Panc1 (cell line): Measurements from ENCODE around the gene ARHGAP32. TPM values are rescaled to one million over a fixed set of nuclear protein-coding genes. Genes with fewer than 3 reads are reported as not detected.

ENCODE experiments used
- ATAC-seq: fragments of 200-7000 bp; cut with Tn5 transposase; 2 replicates; pipeline ENCODE4 v1.9.1; 2020; ENCODE audit warnings: mild to moderate bottlenecking, moderate library complexity
- BruUV-seq: library from RNA; stranded (reverse); fragments of 400-500 nt; replicated peaks from 2 replicates; lab custom pipeline; 2021; lab: Mats Ljungman, UMichigan
- CTCF ChIA-PET: fragments of 300-600 bp; sonication (Branson Sonifier 250); formaldehyde crosslinking; loops from one replicate; lab custom pipeline; 2022; ENCODE audit warnings: antibody characterized with exemption; lab: Charles Lee
- POLR2A ChIA-PET: fragments of 300-600 bp; sonication (Branson Sonifier 250); formaldehyde crosslinking; loops from one replicate; lab custom pipeline; 2022; ENCODE audit warnings: antibody characterized with exemption; lab: Charles Lee
- DNase-seq: peaks from one replicate; pipeline ENCODE4 v3.0.0-alpha.2; 2010; ENCODE audit warnings: low read depth, low spot score
- H3K27ac ChIP-seq: 2 replicates; pipeline ENCODE4 v1.5.1; 2011; ENCODE audit warnings: mild to moderate bottlenecking, low read length, inconsistent platforms
- H3K27me3 ChIP-seq: fragments of 200-500 bp; sonication (Bioruptor generic); 2 replicates; pipeline ENCODE4 v1.6.0; 2014; ENCODE audit warnings: low read length, inconsistent platforms; ENCODE audit not compliant: control insufficient read depth, insufficient read depth
- H3K36me3 ChIP-seq: fragments of 200-500 bp; sonication (Bioruptor generic); 2 replicates; pipeline ENCODE4 v1.5.1; 2014; ENCODE audit warnings: inconsistent platforms, mild to moderate bottlenecking, low read length, moderate library complexity; ENCODE audit not compliant: control insufficient read depth, insufficient read depth
- H3K4me1 ChIP-seq: 2 replicates; pipeline ENCODE4 v1.5.1; 2011; ENCODE audit warnings: inconsistent platforms, mild to moderate bottlenecking, low read length, moderate library complexity; ENCODE audit not compliant: control insufficient read depth, insufficient read depth
- H3K4me3 ChIP-seq, 2 experiments: 2 replicates each; pipeline ENCODE4 v1.5.1; 2011 to 2012; ENCODE audit warnings: low read depth in 2 of 2, low read length in 2 of 2, mild to moderate bottlenecking in 2 of 2, inconsistent platforms in 1 of 2, moderate library complexity in 1 of 2
- H3K9me3 ChIP-seq: fragments of 200-500 bp; sonication (Bioruptor generic); 2 replicates; pipeline ENCODE4 v1.5.1; 2014; ENCODE audit warnings: low read depth, mild to moderate bottlenecking, inconsistent platforms, low read length, moderate library complexity; ENCODE audit not compliant: control insufficient read depth, insufficient read depth
- POLR2AphosphoS5 ChIP-seq: IDR thresholded peaks from 2 replicates; pipeline ENCODE4 v1.6.1; 2012; ENCODE audit warnings: mild to moderate bottlenecking, low read depth, low read length, moderate library complexity
- SIN3A ChIP-seq: IDR thresholded peaks from 2 replicates; pipeline ENCODE4 v1.6.1; 2012; ENCODE audit warnings: low read depth, mild to moderate bottlenecking, low read length, moderate library complexity, borderline replicate concordance; ENCODE audit not compliant: insufficient read depth
- TCF7L2 ChIP-seq: IDR thresholded peaks from 2 replicates; pipeline ENCODE4 v1.6.1; 2011; ENCODE audit warnings: mild to moderate bottlenecking, low read depth, low read length, inconsistent platforms
- in situ Hi-C: cut with HindIII; loops from 2 replicates; pipeline ENCODE4 v1.10.0; 2016; ENCODE audit warnings: low sequenced_read_pairs, low pct_unique_long_range_greater_than_20kb
- intact Hi-C: fragments of 100-400 bp; cut with micrococcal nuclease; formaldehyde crosslinking; loops from one replicate; pipeline ENCODE4 v1.10.0; 2022; ENCODE audit not compliant: unreplicated experiment
- total RNA-seq: library from RNA; stranded (reverse); gene quantifications from one replicate; pipeline ENCODE4 v1.2.1, GENCODE V29; 2021; ENCODE audit not compliant: unreplicated experiment
- TF ChIP-seq, protein P1 (sequence below): fragments of 450-650 bp; IDR thresholded peaks from 2 replicates; pipeline ENCODE4 v1.5.1; 2017; ENCODE audit warnings: mild to moderate bottlenecking
- TF ChIP-seq, protein P2 (sequence below), 2 experiments: IDR thresholded peaks; 2 replicates each; pipeline ENCODE4 v1.6.1; 2011 to 2012; ENCODE audit warnings: low read depth in 2 of 2, control low read depth in 1 of 2, low read length in 1 of 2, mild to moderate bottlenecking in 1 of 2, moderate library complexity in 1 of 2; ENCODE audit not compliant: insufficient read depth in 1 of 2

ARHGAP32 gene
- total RNA-seq, 1 experiment from 2014 or later, result 44.6 TPM

DNA sequence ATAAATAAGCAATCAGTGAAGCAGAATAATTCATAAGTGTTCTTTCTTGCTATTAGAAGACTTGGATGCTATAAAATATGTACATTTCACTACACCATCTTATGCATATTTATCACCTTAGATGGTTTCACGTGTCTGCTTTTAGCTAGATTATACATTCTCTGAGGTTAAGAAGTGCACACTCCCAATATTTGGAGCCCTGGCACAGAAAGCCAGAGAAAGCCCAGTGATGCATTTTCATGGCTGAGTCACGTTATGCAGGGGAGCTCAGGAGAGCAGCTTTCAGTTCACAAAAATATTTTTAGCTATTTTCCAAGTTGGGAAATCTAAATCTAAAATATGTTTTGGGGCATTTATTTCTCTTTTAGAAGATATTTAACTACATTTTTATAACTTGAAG, 244.4 kb downstream of the ARHGAP32 start:
- ChIA-PET CTCF (interaction anchor here (0.9 kb wide), 1 partner anchor 9 kb away, joined by 3 read pairs; no protein-coding TSS in a partner anchor), POLR2A (no interaction called here)

DNA sequence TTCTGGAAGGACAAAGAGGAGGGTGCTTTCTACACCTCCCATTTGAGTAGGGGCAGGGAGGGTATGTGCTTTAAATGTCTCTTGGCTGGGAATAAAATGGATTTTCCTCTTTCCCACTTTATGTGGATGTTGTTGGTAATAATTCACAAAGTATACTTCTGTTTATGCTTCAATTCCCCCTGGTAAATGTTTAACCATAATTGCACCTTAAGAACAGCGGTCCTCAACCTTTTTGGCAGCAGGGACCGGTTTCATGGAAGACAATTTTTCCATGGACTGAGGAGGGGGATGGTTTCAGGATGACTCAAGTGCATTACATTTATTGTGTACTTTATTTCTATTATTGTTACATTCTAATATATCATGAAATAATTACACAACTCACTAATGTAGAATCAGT, 245.5 kb downstream of the ARHGAP32 start:
- TF ChIP-seq, protein P1, sequence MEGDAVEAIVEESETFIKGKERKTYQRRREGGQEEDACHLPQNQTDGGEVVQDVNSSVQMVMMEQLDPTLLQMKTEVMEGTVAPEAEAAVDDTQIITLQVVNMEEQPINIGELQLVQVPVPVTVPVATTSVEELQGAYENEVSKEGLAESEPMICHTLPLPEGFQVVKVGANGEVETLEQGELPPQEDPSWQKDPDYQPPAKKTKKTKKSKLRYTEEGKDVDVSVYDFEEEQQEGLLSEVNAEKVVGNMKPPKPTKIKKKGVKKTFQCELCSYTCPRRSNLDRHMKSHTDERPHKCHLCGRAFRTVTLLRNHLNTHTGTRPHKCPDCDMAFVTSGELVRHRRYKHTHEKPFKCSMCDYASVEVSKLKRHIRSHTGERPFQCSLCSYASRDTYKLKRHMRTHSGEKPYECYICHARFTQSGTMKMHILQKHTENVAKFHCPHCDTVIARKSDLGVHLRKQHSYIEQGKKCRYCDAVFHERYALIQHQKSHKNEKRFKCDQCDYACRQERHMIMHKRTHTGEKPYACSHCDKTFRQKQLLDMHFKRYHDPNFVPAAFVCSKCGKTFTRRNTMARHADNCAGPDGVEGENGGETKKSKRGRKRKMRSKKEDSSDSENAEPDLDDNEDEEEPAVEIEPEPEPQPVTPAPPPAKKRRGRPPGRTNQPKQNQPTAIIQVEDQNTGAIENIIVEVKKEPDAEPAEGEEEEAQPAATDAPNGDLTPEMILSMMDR, result no peak
- TF ChIP-seq, protein P2, sequence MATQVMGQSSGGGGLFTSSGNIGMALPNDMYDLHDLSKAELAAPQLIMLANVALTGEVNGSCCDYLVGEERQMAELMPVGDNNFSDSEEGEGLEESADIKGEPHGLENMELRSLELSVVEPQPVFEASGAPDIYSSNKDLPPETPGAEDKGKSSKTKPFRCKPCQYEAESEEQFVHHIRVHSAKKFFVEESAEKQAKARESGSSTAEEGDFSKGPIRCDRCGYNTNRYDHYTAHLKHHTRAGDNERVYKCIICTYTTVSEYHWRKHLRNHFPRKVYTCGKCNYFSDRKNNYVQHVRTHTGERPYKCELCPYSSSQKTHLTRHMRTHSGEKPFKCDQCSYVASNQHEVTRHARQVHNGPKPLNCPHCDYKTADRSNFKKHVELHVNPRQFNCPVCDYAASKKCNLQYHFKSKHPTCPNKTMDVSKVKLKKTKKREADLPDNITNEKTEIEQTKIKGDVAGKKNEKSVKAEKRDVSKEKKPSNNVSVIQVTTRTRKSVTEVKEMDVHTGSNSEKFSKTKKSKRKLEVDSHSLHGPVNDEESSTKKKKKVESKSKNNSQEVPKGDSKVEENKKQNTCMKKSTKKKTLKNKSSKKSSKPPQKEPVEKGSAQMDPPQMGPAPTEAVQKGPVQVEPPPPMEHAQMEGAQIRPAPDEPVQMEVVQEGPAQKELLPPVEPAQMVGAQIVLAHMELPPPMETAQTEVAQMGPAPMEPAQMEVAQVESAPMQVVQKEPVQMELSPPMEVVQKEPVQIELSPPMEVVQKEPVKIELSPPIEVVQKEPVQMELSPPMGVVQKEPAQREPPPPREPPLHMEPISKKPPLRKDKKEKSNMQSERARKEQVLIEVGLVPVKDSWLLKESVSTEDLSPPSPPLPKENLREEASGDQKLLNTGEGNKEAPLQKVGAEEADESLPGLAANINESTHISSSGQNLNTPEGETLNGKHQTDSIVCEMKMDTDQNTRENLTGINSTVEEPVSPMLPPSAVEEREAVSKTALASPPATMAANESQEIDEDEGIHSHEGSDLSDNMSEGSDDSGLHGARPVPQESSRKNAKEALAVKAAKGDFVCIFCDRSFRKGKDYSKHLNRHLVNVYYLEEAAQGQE (IDR thresholded peaks at IDR 0.05; ENCODE audit: insufficient read depth in 1 of 2, low read depth in 2 of 2, low read length in 1 of 2), result no peak
- no peak for TF ChIP-seq TCF7L2
- TF ChIP-seq POLR2AphosphoS5, result no peak
- no peak for TF ChIP-seq SIN3A
- POLR2A ChIA-PET, result no interaction called here
- DNase-seq (no peak), ATAC-seq (no peak)
- CTCF ChIA-PET, result interaction anchor here (0.6 to 1.0 kb wide), 2 partner anchors 10 to 98 kb away, joined by 5 to 8 read pairs; no protein-coding TSS in a partner anchor
- Histone ChIP-seq H3K27me3 (no peaks in the 10 kb centered on the region), H3K4me3 (no peak overlapping the region), H3K27ac (no peak overlapping the region), H3K36me3 (no peaks in the 10 kb centered on the region), H3K4me1 (no peaks in the 10 kb centered on the region), H3K9me3 (no peaks in the 10 kb centered on the region)
- intact Hi-C loops, result no loop called here
- BruUV-seq, result no TSS peak
- in situ Hi-C loops, result no loop called here

More for the DNA sequence above, 244.4 kb downstream of the ARHGAP32 start:
- ATAC-seq (no peak), DNase-seq (no peak)
- in situ Hi-C loops, result no loop called here
- Histone ChIP-seq H3K9me3 (no peaks in the 10 kb centered on the region), H3K27me3 (no peaks in the 10 kb centered on the region), H3K4me3 (no peak overlapping the region), H3K4me1 (no peaks in the 10 kb centered on the region), H3K27ac (no peak overlapping the region), H3K36me3 (no peaks in the 10 kb centered on the region)
- intact Hi-C loops, result no loop called here
- no TSS peak for BruUV-seq
- TF ChIP-seq POLR2AphosphoS5, result no peak
- TF ChIP-seq, protein P2 (IDR thresholded peaks at IDR 0.05; ENCODE audit: insufficient read depth in 1 of 2, low read depth in 2 of 2, low read length in 1 of 2), result no peak
